Stimulated activated naive CD8-positive, alpha-beta T cell treated with anti-CD3 and anti-CD28 coated beads, Interleukin-15, amount 100 ng/mL, for 72 hours (primary cell): ENCODE results near the gene TLN1.

Experiments used
- ATAC-seq: fragments of 150-1000 bp; cut with Tn5 transposase; 2 replicates; pipeline ENCODE4 v1.10.0; 2021; ENCODE audit warnings: mild to moderate bottlenecking, moderate library complexity
- DNase-seq, 2 donors: peaks; one replicate each; pipeline ENCODE4 v3.0.0; 2021 to 2022
- H3K27ac Mint-ChIP-seq, 2 donors: one replicate each; pipeline ENCODE4 v1.8.0; 2022; ENCODE audit warnings: mild to moderate bottlenecking in 2 of 2, mixed read lengths in 2 of 2, moderate library complexity in 2 of 2
- H3K27me3 Mint-ChIP-seq: one replicate; pipeline ENCODE4 v1.8.0; 2022; ENCODE audit warnings: mixed read lengths
- H3K4me1 Mint-ChIP-seq: one replicate; pipeline ENCODE4 v1.8.0; 2022; ENCODE audit warnings: mild to moderate bottlenecking, mixed read lengths
- H3K4me3 Mint-ChIP-seq, 2 donors: one replicate each; pipeline ENCODE4 v1.8.0; 2022; ENCODE audit warnings: mild to moderate bottlenecking in 2 of 2, mixed read lengths in 2 of 2, moderate library complexity in 1 of 2
- H3K9me3 Mint-ChIP-seq, 2 donors: one replicate each; pipeline ENCODE4 v1.8.0; 2022; ENCODE audit warnings: mixed read lengths in 2 of 2

Gene TLN1

GRCh38 chr9:35690294-35690613 is 41.7 kb downstream of the TLN1 start:
- Mint-ChIP-seq H3K27me3 (no peaks in the 10 kb centered on the region), H3K27ac (no peak overlapping the region), H3K4me3 (peak overlapping the region; percentile 67 to 78), H3K4me1 (peaks cover 45% of the 10 kb centered on the region), H3K9me3 (no peaks in the 10 kb centered on the region)
- DNase-seq: no peak
- ATAC-seq: peak; percentile 22

GRCh38 chr9:35689542-35690293 is 42.3 kb downstream of the TLN1 start, which contains the start of gene TPM2:
Gene TPM2, minus strand, starts transcription at chr9:35689925. Its CDS starts 108 bp downstream, at chr9:35689817.
- Mint-ChIP-seq H3K4me1 (peaks cover 45% of the 10 kb centered on the region), H3K27me3 (no peaks in the 10 kb centered on the region), H3K4me3 (peak within 1 kb of the TSS; percentile 87 to 88), H3K27ac (peak within 1 kb of the TSS; percentile 74 to 80), H3K9me3 (no peaks in the 10 kb centered on the region)
- ATAC-seq (peak; percentile 60), DNase-seq (no peak)

- ATAC-seq: peak; percentile 81
- Mint-ChIP-seq H3K9me3 (no peaks in the 10 kb centered on the region), H3K27me3 (no peaks in the 10 kb centered on the region), H3K27ac (peak overlapping the region; percentile 74 to 80), H3K4me1 (peaks cover 45% of the 10 kb centered on the region), H3K4me3 (peak overlapping the region; percentile 71 to 74)
- DNase-seq: no peak
Observed at GRCh38 chr9:35688558-35689541, 43.1 kb downstream of the TLN1 start.

- H3K4me1 Mint-ChIP-seq: peaks cover 45% of the 10 kb centered on the region
- H3K27ac Mint-ChIP-seq: no peak overlapping the region
- no peak for DNase-seq
- peak overlapping the region in 1 of 2 donors; percentile 17 for H3K4me3 Mint-ChIP-seq
- H3K9me3 Mint-ChIP-seq: no peaks in the 10 kb centered on the region
- no peaks in the 10 kb centered on the region for H3K27me3 Mint-ChIP-seq
- ATAC-seq: no peak
Observed at GRCh38 chr9:35687972-35688557, 43.9 kb downstream of the TLN1 start.

- H3K4me1 Mint-ChIP-seq: peaks cover 45% of the 10 kb centered on the region
- H3K27me3 Mint-ChIP-seq: no peaks in the 10 kb centered on the region
- no peak overlapping the region for H3K4me3 Mint-ChIP-seq
Observed at GRCh38 chr9:35687306-35687705, 44.7 kb downstream of the TLN1 start.

GRCh38 chr9:35686222-35687203 is 45.5 kb downstream of the TLN1 start:
- H3K27ac Mint-ChIP-seq: no peak overlapping the region
- ATAC-seq: no peak
- no peaks in the 10 kb centered on the region for H3K27me3 Mint-ChIP-seq
- no peaks in the 10 kb centered on the region for H3K9me3 Mint-ChIP-seq
- DNase-seq: no peak
- H3K4me1 Mint-ChIP-seq: peaks cover 38% of the 10 kb centered on the region
- H3K4me3 Mint-ChIP-seq: no peak overlapping the region

More at GRCh38 chr9:35687306-35687705, 44.7 kb downstream of the TLN1 start:
- DNase-seq: no peak
- Mint-ChIP-seq H3K9me3 (no peaks in the 10 kb centered on the region), H3K27ac (no peak overlapping the region)
- ATAC-seq: no peak

- Mint-ChIP-seq H3K4me3 (no peak overlapping the region), H3K27ac (no peak overlapping the region), H3K9me3 (no peaks in the 10 kb centered on the region), H3K4me1 (peaks cover 29% of the 10 kb centered on the region), H3K27me3 (no peaks in the 10 kb centered on the region)
- DNase-seq (no peak), ATAC-seq (no peak)
Observed at GRCh38 chr9:35685506-35685905, 46.5 kb downstream of the TLN1 start.

GRCh38 chr9:35684921-35685320 is 47.1 kb downstream of the TLN1 start:
- Mint-ChIP-seq H3K4me1 (peaks cover 24% of the 10 kb centered on the region), H3K27me3 (no peaks in the 10 kb centered on the region), H3K27ac (no peak overlapping the region), H3K9me3 (no peaks in the 10 kb centered on the region), H3K4me3 (no peak overlapping the region)
- DNase-seq: no peak
- no peak for ATAC-seq

- DNase-seq: no peak
- Mint-ChIP-seq H3K9me3 (no peaks in the 10 kb centered on the region), H3K4me1 (peaks cover 11% of the 10 kb centered on the region), H3K4me3 (no peak overlapping the region), H3K27me3 (no peaks in the 10 kb centered on the region), H3K27ac (no peak overlapping the region)
- ATAC-seq: no peak
Observed at GRCh38 chr9:35683323-35683722, 48.7 kb downstream of the TLN1 start.

GRCh38 chr9:35682520-35683315 is 49.3 kb downstream of the TLN1 start:
- H3K4me1 Mint-ChIP-seq: peaks cover 6% of the 10 kb centered on the region
- no peak overlapping the region for H3K4me3 Mint-ChIP-seq
- no peak for DNase-seq
- no peaks in the 10 kb centered on the region for H3K9me3 Mint-ChIP-seq
- ATAC-seq: no peak
- peak overlapping the region in 1 of 2 donors; percentile 27 for H3K27ac Mint-ChIP-seq
- H3K27me3 Mint-ChIP-seq: no peaks in the 10 kb centered on the region

- Mint-ChIP-seq H3K4me1 (no peaks in the 10 kb centered on the region), H3K27ac (peak overlapping the region in 1 of 2 donors; percentile 27)
- no peak for ATAC-seq
Observed at GRCh38 chr9:35682051-35682450, 49.9 kb downstream of the TLN1 start.

GRCh38 chr9:35681341-35682002 is 50.5 kb downstream of the TLN1 start:
- Mint-ChIP-seq H3K4me1 (peaks cover 2% of the 10 kb centered on the region), H3K27me3 (no peaks in the 10 kb centered on the region), H3K4me3 (no peak overlapping the region), H3K27ac (no peak overlapping the region), H3K9me3 (no peaks in the 10 kb centered on the region)
- DNase-seq (no peak), ATAC-seq (no peak)

More at GRCh38 chr9:35682051-35682450, 49.9 kb downstream of the TLN1 start:
- no peaks in the 10 kb centered on the region for H3K27me3 Mint-ChIP-seq
- H3K4me3 Mint-ChIP-seq: no peak overlapping the region
- no peak for DNase-seq
- H3K9me3 Mint-ChIP-seq: no peaks in the 10 kb centered on the region

- no peaks in the 10 kb centered on the region for H3K9me3 Mint-ChIP-seq
- DNase-seq: no peak
- H3K27ac Mint-ChIP-seq: no peak overlapping the region
- peaks cover 7% of the 10 kb centered on the region for H3K4me1 Mint-ChIP-seq
- H3K27me3 Mint-ChIP-seq: no peaks in the 10 kb centered on the region
- no peak for ATAC-seq
- no peak overlapping the region for H3K4me3 Mint-ChIP-seq
Observed at GRCh38 chr9:35680331-35681105, 51.5 kb downstream of the TLN1 start.
